Muscle of leg (tissue), 9 donors: ENCODE data around the gene SNX3. TPM values are rescaled to one million over a fixed set of nuclear protein-coding genes. Genes with fewer than 3 reads are reported as not detected.

ENCODE experiments used
- polyA plus RNA-seq, 8 donors: library from polyadenylated mRNA; unstranded; fragments of 120-200 nt; gene quantifications; one replicate each; pipeline versions ENCODE4 v1.2.1 to v1.2.3, GENCODE V29; 2013; ENCODE audit warnings: inconsistent platforms in 1 of 8, low replicate concordance in 1 of 8; ENCODE audit not compliant: insufficient read length in 8 of 8, insufficient read depth in 1 of 8
- total RNA-seq: library from RNA; stranded (reverse); fragments of 120-200 nt; gene quantifications from one replicate; pipeline ENCODE4 v1.2.4, GENCODE V29; 2013

The SNX3 gene
- total and polyA plus RNA-seq, 9 donors = 135 to 263 (median 219) TPM

Other genes starting within 250 kb of the SNX3 start
- gene OSTM1, start 186.3 kb downstream of the SNX3 start, total RNA-seq = 16.5 TPM
- gene OSTM1, start 186.3 kb downstream of the SNX3 start, polyA plus RNA-seq = 10 to 100 TPM; 14.3 to 24.8 (median 19.2) TPM
- not detected for gene NR2E1, start 95.0 kb downstream of the SNX3 start, total RNA-seq
- under 1 TPM in 1 of 8 donors, not detected in 7; 0.05 TPM for gene NR2E1, start 95.0 kb downstream of the SNX3 start, polyA plus RNA-seq
- 7.2 TPM for gene AFG1L, start 34.0 kb upstream of the SNX3 start, total RNA-seq
- 1 to 10 TPM; 3.9 to 5.5 (median 4.8) TPM for gene AFG1L, start 34.0 kb upstream of the SNX3 start, polyA plus RNA-seq